HEK293 (cell line): Measurements from ENCODE around the gene ZFHX3.

ENCODE experiments used
- CTCF ChIA-PET: fragments of 350-600 bp; formaldehyde crosslinking; extraction: SDS; loops from one replicate; lab custom pipeline; 2021; ENCODE audit warnings: antibody characterized with exemption; lab: Yijun Ruan, JAX
- POLR2A ChIA-PET: fragments of 300-600 bp; formaldehyde crosslinking; extraction: SDS; loops from one replicate; lab custom pipeline; 2020; ENCODE audit warnings: antibody characterized with exemption, inconsistent platforms; lab: Yijun Ruan, JAX
- H3K27ac ChIP-seq: fragments of 200-500 bp; sonication (Bioruptor generic); 2 replicates; pipeline ENCODE4 v1.5.1; 2014; ENCODE audit warnings: low read depth, low read length, control low read depth, inconsistent platforms; ENCODE audit errors: extremely low read depth
- H3K36me3 ChIP-seq, 2 experiments: fragments of 200-500 bp in 1 of 2; sonication (Bioruptor generic) in 1 of 2; 1 replicate in 1 of 2; 2 replicates in 1 of 2; pipeline ENCODE4 v1.5.1; 2014 to 2017; ENCODE audit warnings: inconsistent platforms in 2 of 2, low read length in 2 of 2; ENCODE audit not compliant: control insufficient read depth in 2 of 2, insufficient read depth in 1 of 2
- H3K4me1 ChIP-seq: fragments of 200-500 bp; sonication (Bioruptor generic); 2 replicates; pipeline ENCODE4 v1.5.1; 2014; ENCODE audit warnings: mild to moderate bottlenecking, low read length, inconsistent platforms; ENCODE audit not compliant: control insufficient read depth, insufficient read depth
- H3K4me3 ChIP-seq: 2 replicates; pipeline ENCODE4 v1.5.1; 2011; ENCODE audit warnings: low read depth, mild to moderate bottlenecking, control low read depth, low read length, moderate library complexity
- H3K9me3 ChIP-seq: fragments of 200-500 bp; sonication (Bioruptor generic); 2 replicates; pipeline ENCODE4 v1.5.1; 2014; ENCODE audit warnings: low read depth, low read length, inconsistent platforms; ENCODE audit not compliant: control insufficient read depth, insufficient read depth
- OVOL3 ChIP-seq: fragments of 450-650 bp; formaldehyde crosslinking; IDR thresholded peaks from 2 replicates; pipeline ENCODE4 v1.5.1; 2016; ENCODE audit warnings: missing biosample characterization, missing genetic modification characterization
- PATZ1 ChIP-seq: fragments of 450-650 bp; formaldehyde crosslinking; IDR thresholded peaks from 2 replicates; pipeline ENCODE4 v1.5.1; 2016; ENCODE audit warnings: missing biosample characterization, missing genetic modification characterization
- PRDM1 ChIP-seq: fragments of 450-650 bp; formaldehyde crosslinking; IDR thresholded peaks from 2 replicates; pipeline ENCODE4; 2016; ENCODE audit warnings: missing biosample characterization, missing genetic modification characterization
- SP7 ChIP-seq: fragments of 450-650 bp; formaldehyde crosslinking; IDR thresholded peaks from 2 replicates; pipeline ENCODE4 v1.5.1; 2016; ENCODE audit warnings: missing biosample characterization, missing genetic modification characterization
- ZFHX2 ChIP-seq: fragments of 450-650 bp; formaldehyde crosslinking; conservative IDR thresholded peaks from 2 replicates; pipeline ENCODE4 v1.5.1; 2016; ENCODE audit warnings: missing biosample characterization, missing genetic modification characterization
- ZNF148 ChIP-seq: fragments of 450-650 bp; formaldehyde crosslinking; IDR thresholded peaks from 2 replicates; pipeline ENCODE4 v1.5.0; 2017; ENCODE audit warnings: missing biosample characterization, missing genetic modification characterization, borderline replicate concordance
- ZNF157 ChIP-seq: fragments of 450-650 bp; formaldehyde crosslinking; IDR thresholded peaks from 2 replicates; pipeline ENCODE4 v1.5.1; 2016; ENCODE audit warnings: missing biosample characterization, missing genetic modification characterization
- ZNF169 ChIP-seq: fragments of 450-650 bp; formaldehyde crosslinking; IDR thresholded peaks from 2 replicates; pipeline ENCODE4 v1.5.1; 2016; ENCODE audit warnings: missing biosample characterization, missing genetic modification characterization
- ZNF19 ChIP-seq: fragments of 450-650 bp; formaldehyde crosslinking; IDR thresholded peaks from 2 replicates; pipeline ENCODE4; 2016; ENCODE audit warnings: missing biosample characterization, missing genetic modification characterization, low read depth
- ZNF23 ChIP-seq: fragments of 450-650 bp; formaldehyde crosslinking; IDR thresholded peaks from 2 replicates; pipeline ENCODE4 v1.5.1; 2016; ENCODE audit warnings: missing biosample characterization, missing genetic modification characterization, borderline replicate concordance
- ZNF239 ChIP-seq: fragments of 450-650 bp; formaldehyde crosslinking; IDR thresholded peaks from 2 replicates; pipeline ENCODE4 v1.5.1; 2016; ENCODE audit warnings: missing biosample characterization, missing genetic modification characterization
- ZNF292 ChIP-seq: fragments of 450-650 bp; formaldehyde crosslinking; IDR thresholded peaks from 2 replicates; pipeline ENCODE4 v1.5.1; 2016; ENCODE audit warnings: low read depth, missing biosample characterization, missing genetic modification characterization, borderline replicate concordance
- ZNF416 ChIP-seq: fragments of 450-650 bp; formaldehyde crosslinking; IDR thresholded peaks from 2 replicates; pipeline ENCODE4 v1.5.1; 2016; ENCODE audit warnings: missing biosample characterization, missing genetic modification characterization
- ZNF501 ChIP-seq: fragments of 450-650 bp; formaldehyde crosslinking; IDR thresholded peaks from 2 replicates; pipeline ENCODE4 v1.5.1; 2016; ENCODE audit warnings: missing biosample characterization, missing genetic modification characterization
- ZNF558 ChIP-seq: fragments of 450-650 bp; formaldehyde crosslinking; IDR thresholded peaks from 2 replicates; pipeline ENCODE4 v1.5.1; 2016; ENCODE audit warnings: missing biosample characterization, missing genetic modification characterization
- ZNF560 ChIP-seq: fragments of 450-650 bp; formaldehyde crosslinking; IDR thresholded peaks from 2 replicates; pipeline ENCODE4 v1.5.1; 2017; ENCODE audit warnings: missing biosample characterization, missing genetic modification characterization, borderline replicate concordance
- ZNF645 ChIP-seq: fragments of 450-650 bp; formaldehyde crosslinking; IDR thresholded peaks from 2 replicates; pipeline ENCODE4; 2016; ENCODE audit warnings: missing biosample characterization, missing genetic modification characterization
- ZNF664 ChIP-seq: fragments of 450-650 bp; formaldehyde crosslinking; IDR thresholded peaks from 2 replicates; pipeline ENCODE4 v1.5.1; 2016; ENCODE audit warnings: missing biosample characterization, missing genetic modification characterization
- ZNF830 ChIP-seq: fragments of 450-650 bp; IDR thresholded peaks from 2 replicates; pipeline ENCODE4 v1.5.0; 2018; ENCODE audit warnings: missing biosample characterization, missing genetic modification characterization, low read depth, mild to moderate bottlenecking, moderate library complexity
- ZNF837 ChIP-seq: fragments of 450-650 bp; formaldehyde crosslinking; IDR thresholded peaks from 2 replicates; pipeline ENCODE4 v1.5.1; 2016; ENCODE audit warnings: missing biosample characterization, missing genetic modification characterization

ZFHX3 gene

GRCh38 chr16:72786606-72787005 is 261.3 kb downstream of the ZFHX3 start:
- TF ChIP-seq SP7 (tag by site-specific recombination) (no peak), ZFHX2 (tag by site-specific recombination) (no peak), ZNF148 (tag by site-specific recombination) (no peak), ZNF19 (tag by site-specific recombination) (no peak), ZNF837 (no peak), ZNF560 (no peak), ZNF645 (tag by site-specific recombination) (no peak), PRDM1 (tag by site-specific recombination) (no peak), PATZ1 (tag by site-specific recombination) (no peak), ZNF157 (tag by site-specific recombination) (no peak), ZNF239 (tag by site-specific recombination) (no peak), ZNF292 (no peak), ZNF23 (tag by site-specific recombination) (no peak), OVOL3 (no peak), ZNF416 (no peak), ZNF501 (tag by site-specific recombination) (no peak), ZNF169 (tag by site-specific recombination) (no peak), ZNF558 (no peak)
- H3K9me3 ChIP-seq = no peaks in the 10 kb centered on the region
- H3K36me3 ChIP-seq = peaks cover 0 to 38% of the 10 kb centered on the region in 2 experiments; a peak in 1 of 3 replicates
- H3K27ac ChIP-seq = no peak overlapping the region
- H3K4me3 ChIP-seq = no peak overlapping the region
- peaks cover 2% of the 10 kb centered on the region; the same call in 1 of the 2 replicates for H3K4me1 ChIP-seq
- CTCF ChIA-PET = interaction anchor here (0.6 to 1.7 kb wide), 3 partner anchors 46 to 1374 kb away, joined by 3 to 4 read pairs (median 4); no protein-coding TSS in a partner anchor
- POLR2A ChIA-PET = interaction anchor here (0.6 kb wide), 1 partner anchor 374 kb away, joined by 3 read pairs; no protein-coding TSS in a partner anchor

- ChIA-PET CTCF (interaction anchor here (0.7 to 1.7 kb wide), 2 partner anchors 41 to 47 kb away, joined by 3 to 4 read pairs; no protein-coding TSS in a partner anchor), POLR2A (interaction anchor here (0.6 kb wide), 1 partner anchor 1915 kb away, joined by 3 read pairs; no protein-coding TSS in a partner anchor)
- peaks cover 0 to 31% of the 10 kb centered on the region in 2 experiments; a peak in 1 of 3 replicates for H3K36me3 ChIP-seq
- H3K27ac ChIP-seq = no peak overlapping the region
- no peak overlapping the region for H3K4me3 ChIP-seq
- H3K9me3 ChIP-seq = no peaks in the 10 kb centered on the region
- peak; percentile 93 for TF ChIP-seq PRDM1 (tag by site-specific recombination)
- TF ChIP-seq ZNF830 = no peak
- TF ChIP-seq ZNF664 (tag by site-specific recombination) = no peak
- peaks cover 2% of the 10 kb centered on the region; the same call in 1 of the 2 replicates for H3K4me1 ChIP-seq
These were observed 262.0 kb downstream of the ZFHX3 start for GRCh38 chr16:72785886-72786285.
